Heart left ventricle (tissue), 13 donors: ENCODE data around the gene CA9.

Experiments used
- POLR2A ChIP-seq, 2 donors: fragments of 450-650 bp; IDR thresholded peaks; one replicate each; pipeline ENCODE4 v1.6.1; 2017; ENCODE audit warnings: antibody characterized with exemption in 2 of 2, mild to moderate bottlenecking in 2 of 2, moderate library complexity in 2 of 2
- TF ChIP-seq, protein P1 (sequence below), 12 donors: fragments of 200-600 bp; sonication (generic) in 4 of 12; IDR thresholded peaks; one replicate each; pipeline versions ENCODE4 v1.5.0 to v1.8.0; 2018 to 2022; ENCODE audit warnings: antibody characterized with exemption in 12 of 12, mild to moderate bottlenecking in 5 of 12
- donor health status: ischemic (EF 13 %, LVEDD 7.1; RV severe dilation, severe dysfunction).
- donor health status: DM: no; HTN: yes; CAD: no.
- donor health status: DM: no; HTN: no; CAD: no.
- donor health status: ischemic (EF 25% LVEDD 6.9; RV normal size, moderate dysfunction).
- donor health status: ischemic (EF 25% LVEDD 5.7; RV mildly dilated, moderate dysfunction).
- donor health status: ischemic (EF 35%, LVEDD 5.7; RV mildly dilated, moderate dysfunction).
- donor health status: nonischemic (EF 11% LVEDD 7.7; RV severe dilation, severe dysfunction).
- donor health status: DM: yes; HTN: yes; CAD: no.
- donor health status: PGD.
- donor health status: ischemic (EF 29% LVEDD 5.4; RV normal size, mild dysfunction).
- donor health status: nonischemic (EF 23%, LVEDD 6.1; RV moderate dilation, normal function).

DNA sequence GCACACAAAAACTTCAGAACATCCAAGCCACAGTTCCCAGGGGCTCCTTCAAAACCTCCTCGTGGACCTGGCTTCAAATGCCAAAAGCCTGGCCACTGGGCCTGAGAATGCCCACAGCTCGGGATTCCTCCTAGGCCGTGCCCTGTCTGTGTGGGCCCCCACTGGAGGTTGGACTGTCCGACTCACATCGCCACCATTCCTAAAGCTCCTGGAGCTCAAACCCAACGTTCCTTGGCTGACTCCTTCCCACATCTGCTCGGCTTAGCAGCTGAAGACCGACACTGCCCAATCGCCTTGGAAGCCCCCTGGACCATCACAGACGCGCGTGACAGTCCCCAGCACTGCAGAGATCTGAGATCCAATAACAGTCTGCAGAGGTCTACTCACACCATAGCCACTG is 30.7 kb upstream of the CA9 start:
- TF ChIP-seq, protein P1, sequence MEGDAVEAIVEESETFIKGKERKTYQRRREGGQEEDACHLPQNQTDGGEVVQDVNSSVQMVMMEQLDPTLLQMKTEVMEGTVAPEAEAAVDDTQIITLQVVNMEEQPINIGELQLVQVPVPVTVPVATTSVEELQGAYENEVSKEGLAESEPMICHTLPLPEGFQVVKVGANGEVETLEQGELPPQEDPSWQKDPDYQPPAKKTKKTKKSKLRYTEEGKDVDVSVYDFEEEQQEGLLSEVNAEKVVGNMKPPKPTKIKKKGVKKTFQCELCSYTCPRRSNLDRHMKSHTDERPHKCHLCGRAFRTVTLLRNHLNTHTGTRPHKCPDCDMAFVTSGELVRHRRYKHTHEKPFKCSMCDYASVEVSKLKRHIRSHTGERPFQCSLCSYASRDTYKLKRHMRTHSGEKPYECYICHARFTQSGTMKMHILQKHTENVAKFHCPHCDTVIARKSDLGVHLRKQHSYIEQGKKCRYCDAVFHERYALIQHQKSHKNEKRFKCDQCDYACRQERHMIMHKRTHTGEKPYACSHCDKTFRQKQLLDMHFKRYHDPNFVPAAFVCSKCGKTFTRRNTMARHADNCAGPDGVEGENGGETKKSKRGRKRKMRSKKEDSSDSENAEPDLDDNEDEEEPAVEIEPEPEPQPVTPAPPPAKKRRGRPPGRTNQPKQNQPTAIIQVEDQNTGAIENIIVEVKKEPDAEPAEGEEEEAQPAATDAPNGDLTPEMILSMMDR (IDR thresholded peaks at IDR 0.05) = no peak
- no peak for TF ChIP-seq POLR2A (IDR thresholded peaks at IDR 0.05)
